Omental fat pad (tissue), 4 donors: ENCODE data around the gene MSRB2. TPM values are rescaled to one million over a fixed set of nuclear protein-coding genes. Genes with fewer than 3 reads are reported as not detected.

Experiments used
- ATAC-seq: fragments of 150-250 bp; one replicate; pipeline ENCODE4 v1.9.1; 2016; ENCODE audit warnings: mild to moderate bottlenecking, moderate library complexity; ENCODE audit not compliant: low FRiP score
- DNase-seq: peaks from one replicate; pipeline ENCODE4 v3.0.0-alpha.2; 2019; ENCODE audit warnings: low spot score
- total RNA-seq, 4 donors: library from RNA; depleted of rRNA; stranded (reverse); fragments of >200 nt; gene quantifications; one replicate each; pipeline ENCODE4 v1.1.0, GENCODE V29; 2016
- TF ChIP-seq, protein P1 (sequence below), 3 donors: fragments of 450-650 bp; IDR thresholded peaks; one replicate each; pipeline ENCODE4 v1.5.1; 2016 to 2017; ENCODE audit warnings: antibody characterized with exemption in 3 of 3, mild to moderate bottlenecking in 3 of 3, moderate library complexity in 2 of 3

Gene MSRB2
- total RNA-seq, 4 donors from 2014 or later: 16.5 to 31.4 (median 24.6) TPM

DNA sequence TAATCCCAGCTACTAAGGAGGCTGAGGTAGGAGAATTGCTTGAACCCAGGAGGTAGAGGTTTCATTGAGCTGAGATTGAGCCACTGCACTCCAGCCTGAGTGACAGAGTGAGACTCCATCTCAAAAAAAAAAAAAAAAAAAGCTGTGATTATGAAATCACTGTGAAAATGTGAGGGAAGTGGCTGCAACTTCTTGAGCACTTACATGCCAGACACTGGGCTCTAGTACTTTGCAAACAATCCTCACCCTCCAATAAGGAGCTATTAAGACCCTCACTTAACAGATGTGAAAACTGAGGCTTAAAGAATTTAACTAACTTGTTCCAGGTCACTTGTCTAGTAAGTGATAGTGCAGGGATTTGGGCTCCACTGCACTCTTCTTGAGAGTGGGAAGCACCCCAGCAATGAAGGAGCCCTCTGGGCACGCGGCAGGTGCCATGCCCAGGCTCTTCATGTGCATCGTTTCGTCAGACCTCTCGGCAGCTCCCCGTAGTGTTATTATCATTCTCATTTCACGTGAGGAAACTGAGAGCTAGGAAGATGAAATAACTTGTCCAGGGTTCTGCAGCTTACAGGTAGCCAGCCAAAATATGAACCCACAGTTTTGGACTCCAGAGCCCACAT is 19.0 kb downstream of the MSRB2 start:
- ATAC-seq (no peak), DNase-seq (no peak)
- TF ChIP-seq, protein P1, sequence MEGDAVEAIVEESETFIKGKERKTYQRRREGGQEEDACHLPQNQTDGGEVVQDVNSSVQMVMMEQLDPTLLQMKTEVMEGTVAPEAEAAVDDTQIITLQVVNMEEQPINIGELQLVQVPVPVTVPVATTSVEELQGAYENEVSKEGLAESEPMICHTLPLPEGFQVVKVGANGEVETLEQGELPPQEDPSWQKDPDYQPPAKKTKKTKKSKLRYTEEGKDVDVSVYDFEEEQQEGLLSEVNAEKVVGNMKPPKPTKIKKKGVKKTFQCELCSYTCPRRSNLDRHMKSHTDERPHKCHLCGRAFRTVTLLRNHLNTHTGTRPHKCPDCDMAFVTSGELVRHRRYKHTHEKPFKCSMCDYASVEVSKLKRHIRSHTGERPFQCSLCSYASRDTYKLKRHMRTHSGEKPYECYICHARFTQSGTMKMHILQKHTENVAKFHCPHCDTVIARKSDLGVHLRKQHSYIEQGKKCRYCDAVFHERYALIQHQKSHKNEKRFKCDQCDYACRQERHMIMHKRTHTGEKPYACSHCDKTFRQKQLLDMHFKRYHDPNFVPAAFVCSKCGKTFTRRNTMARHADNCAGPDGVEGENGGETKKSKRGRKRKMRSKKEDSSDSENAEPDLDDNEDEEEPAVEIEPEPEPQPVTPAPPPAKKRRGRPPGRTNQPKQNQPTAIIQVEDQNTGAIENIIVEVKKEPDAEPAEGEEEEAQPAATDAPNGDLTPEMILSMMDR (IDR thresholded peaks at IDR 0.05): no peak

DNA sequence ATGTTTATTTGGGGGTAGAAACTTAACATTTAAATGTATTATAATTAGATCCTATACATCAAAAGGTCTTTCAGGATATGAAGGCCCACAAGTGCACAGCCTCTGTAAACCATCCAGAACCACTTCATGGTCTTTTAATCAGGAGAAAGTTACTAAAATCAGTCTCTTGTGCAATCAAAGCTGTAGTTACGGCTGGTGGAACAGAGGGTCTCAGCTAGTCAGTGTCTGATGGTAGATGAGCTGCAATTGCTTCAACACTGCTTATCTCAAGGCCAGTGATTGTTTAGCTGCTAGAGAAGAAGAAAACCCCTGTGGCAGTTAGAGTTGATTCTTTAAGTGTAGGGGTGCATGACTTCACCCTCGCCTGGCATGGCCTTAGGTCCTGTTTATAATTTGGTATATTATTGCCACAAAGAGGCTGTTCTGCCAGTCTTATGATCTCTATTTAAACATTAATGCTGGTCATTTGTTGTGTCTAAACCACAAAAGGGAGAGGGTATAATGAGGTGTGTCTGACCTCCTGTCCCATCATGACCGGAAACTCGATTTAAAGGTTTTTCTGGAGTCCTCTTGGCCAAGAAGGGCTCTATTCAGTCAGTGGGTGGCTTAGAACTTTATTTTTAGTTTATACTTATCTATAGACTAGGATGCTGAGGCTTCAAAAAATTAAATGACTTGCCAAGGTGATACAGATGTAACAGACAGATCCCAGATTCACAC is 21.3 kb downstream of the MSRB2 start:
- ATAC-seq: no peak
- TF ChIP-seq, protein P1 (IDR thresholded peaks at IDR 0.05): no peak
- no peak for DNase-seq

DNA sequence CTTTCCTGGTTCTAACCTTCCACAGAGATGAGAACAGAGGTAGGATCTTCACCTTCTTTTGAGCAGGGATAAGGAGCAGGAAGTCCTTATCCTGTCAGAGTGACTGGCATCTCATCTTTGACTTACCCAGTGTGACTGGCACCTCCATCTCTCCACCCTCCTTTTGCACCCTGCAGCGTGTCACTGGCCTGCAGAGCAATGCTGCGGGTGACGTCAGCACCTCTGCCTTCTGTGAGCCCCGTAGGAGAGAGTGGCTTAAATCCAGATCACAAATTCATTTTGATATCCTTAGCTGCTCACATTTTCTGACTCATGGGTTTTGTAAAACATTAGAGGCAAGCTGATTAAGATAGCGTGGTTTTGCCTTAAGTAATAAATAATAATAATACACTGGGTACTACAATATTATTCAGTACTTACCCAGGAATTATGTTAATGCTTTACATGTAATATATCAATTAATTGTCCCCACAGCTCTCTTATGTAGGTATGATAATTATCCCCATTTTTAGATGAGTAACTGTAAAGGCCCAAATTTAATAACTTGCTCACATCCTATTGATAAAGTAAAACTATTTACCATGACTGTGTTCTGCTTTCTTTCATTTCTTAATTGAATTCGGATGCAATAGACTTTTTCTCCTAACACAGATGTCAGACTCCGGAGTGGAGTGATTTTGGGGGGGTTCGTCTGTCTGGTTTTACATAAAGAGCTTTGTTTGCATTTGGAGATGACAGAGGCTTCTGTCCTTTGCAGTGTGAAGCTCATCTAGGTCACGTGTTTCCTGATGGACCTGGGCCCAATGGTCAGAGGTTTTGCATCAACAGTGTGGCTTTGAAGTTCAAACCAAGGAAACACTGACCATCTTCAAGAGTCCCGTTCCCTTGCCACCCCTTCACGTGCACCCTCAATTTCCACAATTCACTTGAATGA is 24.9 kb downstream of the MSRB2 start:
- ATAC-seq (no peak), DNase-seq (no peak)
- TF ChIP-seq, protein P1 (IDR thresholded peaks at IDR 0.05): no peak

DNA sequence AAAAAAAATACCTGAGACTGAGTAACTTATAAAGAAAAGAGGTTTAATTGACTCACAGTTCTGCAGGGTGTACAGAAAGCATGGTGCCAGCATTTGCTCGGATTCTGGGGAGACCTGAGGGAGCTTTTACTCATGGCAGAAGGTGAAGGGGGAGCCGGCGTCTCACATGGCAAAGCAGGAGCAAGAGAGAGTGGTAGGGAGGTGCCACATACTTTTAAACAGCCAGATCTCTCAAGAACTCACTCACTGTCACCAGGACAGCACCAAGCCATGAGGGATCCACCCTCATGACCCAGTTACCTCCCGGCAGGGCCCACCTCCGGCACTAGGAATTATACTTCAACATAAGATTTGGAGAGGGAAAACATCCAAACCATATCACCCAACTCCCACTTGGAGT is 25.8 kb downstream of the MSRB2 start:
- TF ChIP-seq, protein P1 (IDR thresholded peaks at IDR 0.05): no peak
- ATAC-seq (no peak), DNase-seq (no peak)

DNA sequence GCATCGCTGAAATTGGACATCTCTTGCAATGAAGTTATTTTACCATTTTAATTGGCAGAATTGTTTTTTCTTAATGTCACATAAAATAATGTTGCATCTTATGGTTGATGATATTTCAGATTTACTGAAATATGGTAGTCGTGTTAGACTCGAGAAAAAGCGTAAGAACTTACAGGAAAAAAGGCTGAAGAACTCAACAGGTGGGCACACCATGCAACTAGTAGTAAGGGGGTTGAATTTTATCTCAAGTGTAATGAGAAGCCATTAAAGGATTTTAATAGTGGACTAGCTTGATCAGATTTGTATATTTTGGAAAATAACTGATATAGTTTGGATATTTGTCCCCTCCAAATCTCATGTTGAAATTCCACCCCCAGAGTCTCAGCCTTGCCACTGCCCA is 41.1 kb downstream of the MSRB2 start:
- TF ChIP-seq, protein P1 (IDR thresholded peaks at IDR 0.05): no peak
- ATAC-seq (no peak), DNase-seq (no peak)

DNA sequence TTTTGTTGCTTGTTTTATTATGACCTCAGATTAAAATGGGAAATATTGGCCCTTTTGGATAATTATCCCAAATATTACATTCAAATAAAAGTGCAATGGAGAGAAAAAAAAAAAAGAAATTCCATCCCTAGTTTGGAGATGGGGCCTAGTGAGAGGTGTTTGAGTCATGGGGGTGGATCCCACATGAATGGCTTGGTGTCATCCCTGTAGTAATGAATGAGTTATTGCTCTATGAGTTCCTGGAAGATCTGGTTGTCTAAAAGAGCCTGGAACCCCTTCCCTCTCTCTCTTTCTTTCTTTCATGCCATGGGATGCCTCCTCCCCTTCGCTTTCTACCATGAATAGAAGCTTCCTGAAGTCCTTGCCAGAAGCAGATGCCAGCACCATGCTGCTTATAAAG is 44.3 kb downstream of the MSRB2 start:
- DNase-seq: no peak
- TF ChIP-seq, protein P1 (IDR thresholded peaks at IDR 0.05): no peak
- ATAC-seq: no peak
